Left forelimb (tissue), 1 donor: ENCODE data around the gene MYO7B.

Experiments used
- DNase-seq: peaks from one replicate; pipeline ENCODE4 v3.0.0-alpha.2; 2018; ENCODE audit warnings: low spot score

MYO7B gene

GRCh38 chr2:127650041-127650784 lies 114.7 kb downstream of the MYO7B start:
- DNase-seq, result no peak

- no peak for DNase-seq
These were observed 115.4 kb downstream of the MYO7B start for GRCh38 chr2:127650785-127651380.

- DNase-seq, result no peak
These were observed 115.9 kb downstream of the MYO7B start for GRCh38 chr2:127651381-127651809.

- no peak for DNase-seq
These were observed 116.6 kb downstream of the MYO7B start for GRCh38 chr2:127651971-127652550.

GRCh38 chr2:127652786-127653357 lies 117.4 kb downstream of the MYO7B start:
- DNase-seq, result no peak

- no peak for DNase-seq
These were observed 118.1 kb downstream of the MYO7B start for GRCh38 chr2:127653421-127654083.

GRCh38 chr2:127654084-127654837 lies 118.8 kb downstream of the MYO7B start:
- no peak for DNase-seq

GRCh38 chr2:127654838-127655175 lies 119.3 kb downstream of the MYO7B start:
- DNase-seq, result no peak

GRCh38 chr2:127655209-127656073 lies 120.0 kb downstream of the MYO7B start:
- no peak for DNase-seq

- no peak for DNase-seq
These were observed 121.2 kb downstream of the MYO7B start for GRCh38 chr2:127656569-127657231.

- no peak for DNase-seq
These were observed 121.7 kb downstream of the MYO7B start for GRCh38 chr2:127657232-127657595.

GRCh38 chr2:127658146-127658545 lies 122.7 kb downstream of the MYO7B start:
- no peak for DNase-seq

- no peak for DNase-seq
These were observed 123.3 kb downstream of the MYO7B start for GRCh38 chr2:127658641-127659407.

GRCh38 chr2:127659408-127660290 lies 124.2 kb downstream of the MYO7B start:
- DNase-seq, result no peak

- no peak for DNase-seq
These were observed 124.8 kb downstream of the MYO7B start for GRCh38 chr2:127660291-127660578.

- no peak for DNase-seq
These were observed 125.7 kb downstream of the MYO7B start for GRCh38 chr2:127661072-127661649.

- peak; percentile 42 for DNase-seq
These were observed 126.5 kb downstream of the MYO7B start for GRCh38 chr2:127661949-127662510.

- peak; percentile 61 for DNase-seq
These were observed 127.6 kb downstream of the MYO7B start for GRCh38 chr2:127662937-127663565.
